AML-193 (cell line): ENCODE measurements around the gene OTOP2.

Source experiments
- DNase-seq, 2 experiments: peaks; one replicate each; lab custom pipeline; 2025; lab: John Stamatoyannopoulos, UW

Gene OTOP2

GRCh38 chr17:74925242-74925641, 1.2 kb downstream of the OTOP2 start:
- no peak for DNase-seq

GRCh38 chr17:74928786-74929185, 4.7 kb downstream of the OTOP2 start:
- no peak for DNase-seq

- no peak for DNase-seq
Observed at GRCh38 chr17:74930535-74931036, 6.5 kb downstream of the OTOP2 start.

- DNase-seq, result no peak
Observed at GRCh38 chr17:74935048-74935447, 11.0 kb downstream of the OTOP2 start.

- DNase-seq, result no peak
Observed at GRCh38 chr17:74935585-74936469, 11.8 kb downstream of the OTOP2 start, which contains the start of gene OTOP3. TSS of gene OTOP3 (plus strand) at chr17:74935898. CDS start at chr17:74935922, 24 bp downstream.

- no peak for DNase-seq
Observed at GRCh38 chr17:74936470-74936799, 12.4 kb downstream of the OTOP2 start.

GRCh38 chr17:74937064-74938051, 13.3 kb downstream of the OTOP2 start:
- DNase-seq, result no peak

GRCh38 chr17:74938194-74938950, 14.3 kb downstream of the OTOP2 start:
- no peak for DNase-seq

GRCh38 chr17:74939534-74939933, 15.5 kb downstream of the OTOP2 start:
- DNase-seq, result no peak

- DNase-seq, result no peak
Observed at GRCh38 chr17:74941128-74941725, 17.2 kb downstream of the OTOP2 start.

- DNase-seq, result no peak
Observed at GRCh38 chr17:74943808-74944522, 19.9 kb downstream of the OTOP2 start.

GRCh38 chr17:74945543-74945942, 21.5 kb downstream of the OTOP2 start:
- no peak for DNase-seq

- no peak for DNase-seq
Observed at GRCh38 chr17:74946641-74947040, 22.6 kb downstream of the OTOP2 start.

- no peak for DNase-seq
Observed at GRCh38 chr17:74947041-74947754, 23.1 kb downstream of the OTOP2 start.

- no peak for DNase-seq
Observed at GRCh38 chr17:74949455-74950115, 25.5 kb downstream of the OTOP2 start.

- DNase-seq, result no peak
Observed at GRCh38 chr17:74950207-74950606, 26.1 kb downstream of the OTOP2 start.

GRCh38 chr17:74951065-74951464, 27.0 kb downstream of the OTOP2 start:
- no peak for DNase-seq

- DNase-seq, result no peak
Observed at GRCh38 chr17:74951680-74952421, 27.8 kb downstream of the OTOP2 start.
